Upper lobe of left lung (tissue), 4 donors: ENCODE results near the gene SLC35A3.

Source experiments
- EP300 ChIP-seq, 4 donors: sonication (generic); formaldehyde crosslinking; IDR thresholded peaks; one replicate each; pipeline ENCODE4 v1.5.1; 2017; ENCODE audit warnings: antibody characterized with exemption in 4 of 4, control low read depth in 2 of 4
- POLR2A ChIP-seq, 4 donors: fragments of 450-650 bp; IDR thresholded peaks; one replicate each; pipeline ENCODE4 v1.5.1; 2016 to 2017; ENCODE audit warnings: antibody characterized with exemption in 4 of 4, mild to moderate bottlenecking in 2 of 4
- POLR2AphosphoS5 ChIP-seq, 2 donors: sonication (generic); formaldehyde crosslinking; IDR thresholded peaks; one replicate each; pipeline ENCODE4 v1.5.1; 2017; ENCODE audit warnings: antibody characterized with exemption in 2 of 2
- TF ChIP-seq, protein P1 (sequence below), 6 experiments: fragments of 450-650 bp in 4 of 6; fragments of 200-600 bp in 2 of 6; sonication (generic) in 2 of 6; IDR thresholded peaks; one replicate each; pipeline ENCODE4 v1.5.1; 2016 to 2019; ENCODE audit warnings: antibody characterized with exemption in 6 of 6

- no peak for TF ChIP-seq POLR2A (IDR thresholded peaks at IDR 0.05)
- no peak for TF ChIP-seq POLR2AphosphoS5 (IDR thresholded peaks at IDR 0.05)
- TF ChIP-seq, protein P1, sequence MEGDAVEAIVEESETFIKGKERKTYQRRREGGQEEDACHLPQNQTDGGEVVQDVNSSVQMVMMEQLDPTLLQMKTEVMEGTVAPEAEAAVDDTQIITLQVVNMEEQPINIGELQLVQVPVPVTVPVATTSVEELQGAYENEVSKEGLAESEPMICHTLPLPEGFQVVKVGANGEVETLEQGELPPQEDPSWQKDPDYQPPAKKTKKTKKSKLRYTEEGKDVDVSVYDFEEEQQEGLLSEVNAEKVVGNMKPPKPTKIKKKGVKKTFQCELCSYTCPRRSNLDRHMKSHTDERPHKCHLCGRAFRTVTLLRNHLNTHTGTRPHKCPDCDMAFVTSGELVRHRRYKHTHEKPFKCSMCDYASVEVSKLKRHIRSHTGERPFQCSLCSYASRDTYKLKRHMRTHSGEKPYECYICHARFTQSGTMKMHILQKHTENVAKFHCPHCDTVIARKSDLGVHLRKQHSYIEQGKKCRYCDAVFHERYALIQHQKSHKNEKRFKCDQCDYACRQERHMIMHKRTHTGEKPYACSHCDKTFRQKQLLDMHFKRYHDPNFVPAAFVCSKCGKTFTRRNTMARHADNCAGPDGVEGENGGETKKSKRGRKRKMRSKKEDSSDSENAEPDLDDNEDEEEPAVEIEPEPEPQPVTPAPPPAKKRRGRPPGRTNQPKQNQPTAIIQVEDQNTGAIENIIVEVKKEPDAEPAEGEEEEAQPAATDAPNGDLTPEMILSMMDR (IDR thresholded peaks at IDR 0.05), result no peak
- no peak for TF ChIP-seq EP300 (IDR thresholded peaks at IDR 0.05)
These were observed 11.1 kb downstream of the SLC35A3 start for GRCh38 chr1:99980928-99981327.
